Coronary artery (tissue), 2 donors: ENCODE measurements around the gene SYNGR2.
"Not testable (repeated sequence)": the region's sequence is repeated elsewhere in the genome, so short reads cannot be mapped to it uniquely, and the experiment has no call there.

Source experiments
- DNase-seq: peaks from one replicate; pipeline ENCODE4 v3.0.0-alpha.2; 2017; ENCODE audit warnings: low spot score
- H3K27ac ChIP-seq, 2 donors: fragments of 200-600 bp; sonication (generic); one replicate each; pipeline ENCODE4 v1.5.1; 2016 to 2019
- H3K4me3 ChIP-seq: fragments of 200-600 bp; sonication (generic); 2 replicates; pipeline ENCODE4 v1.5.1; 2016; ENCODE audit warnings: mild to moderate bottlenecking, moderate library complexity
- TF ChIP-seq, protein P1 (sequence below): fragments of 200-600 bp; sonication (generic); IDR thresholded peaks from one replicate; pipeline ENCODE4 v1.5.1; 2019; ENCODE audit warnings: antibody characterized with exemption

The SYNGR2 gene

DNA sequence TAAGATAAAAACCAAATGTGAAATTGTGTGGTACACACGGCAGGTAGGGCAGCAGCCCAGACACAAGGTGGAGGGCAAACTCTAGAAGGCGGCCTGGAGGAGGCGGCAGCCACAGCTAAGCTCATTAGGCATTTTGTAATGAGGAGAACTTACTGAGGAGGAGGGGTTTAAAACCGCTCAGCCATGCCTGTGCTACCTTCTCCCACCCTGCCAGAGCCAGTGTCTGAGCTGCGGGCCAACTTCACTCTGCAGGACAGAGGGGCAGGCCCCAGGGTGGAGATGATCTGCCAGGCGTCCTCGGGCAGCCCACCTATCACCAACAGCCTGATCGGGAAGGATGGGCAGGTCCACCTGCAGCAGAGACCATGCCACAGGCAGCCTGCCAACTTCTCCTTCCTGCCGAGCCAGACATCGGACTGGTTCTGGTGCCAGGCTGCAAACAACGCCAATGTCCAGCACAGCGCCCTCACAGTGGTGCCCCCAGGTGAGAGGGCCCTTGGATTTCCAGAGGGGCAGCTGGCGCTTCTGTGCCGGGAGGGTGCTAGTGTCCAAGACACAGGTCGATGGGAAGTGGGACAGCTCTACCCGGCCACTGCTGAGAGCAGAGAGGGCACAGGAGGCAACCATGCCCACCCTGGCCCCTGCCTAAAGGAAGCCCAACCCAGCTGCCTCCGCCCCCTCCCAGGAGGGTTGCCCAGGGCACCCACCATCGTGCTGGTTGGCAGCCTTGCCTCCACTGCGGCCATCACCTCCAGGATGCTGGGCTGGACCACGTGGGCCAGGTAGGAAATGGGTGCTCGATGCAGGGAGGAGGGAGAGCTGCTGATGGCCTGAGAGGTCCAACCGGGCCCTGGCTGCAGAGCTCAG lies 4.3 kb upstream of the SYNGR2 start:
- no peak overlapping the region for H3K27ac ChIP-seq
- no peak overlapping the region for H3K4me3 ChIP-seq
- DNase-seq = no peak
- TF ChIP-seq, protein P1, sequence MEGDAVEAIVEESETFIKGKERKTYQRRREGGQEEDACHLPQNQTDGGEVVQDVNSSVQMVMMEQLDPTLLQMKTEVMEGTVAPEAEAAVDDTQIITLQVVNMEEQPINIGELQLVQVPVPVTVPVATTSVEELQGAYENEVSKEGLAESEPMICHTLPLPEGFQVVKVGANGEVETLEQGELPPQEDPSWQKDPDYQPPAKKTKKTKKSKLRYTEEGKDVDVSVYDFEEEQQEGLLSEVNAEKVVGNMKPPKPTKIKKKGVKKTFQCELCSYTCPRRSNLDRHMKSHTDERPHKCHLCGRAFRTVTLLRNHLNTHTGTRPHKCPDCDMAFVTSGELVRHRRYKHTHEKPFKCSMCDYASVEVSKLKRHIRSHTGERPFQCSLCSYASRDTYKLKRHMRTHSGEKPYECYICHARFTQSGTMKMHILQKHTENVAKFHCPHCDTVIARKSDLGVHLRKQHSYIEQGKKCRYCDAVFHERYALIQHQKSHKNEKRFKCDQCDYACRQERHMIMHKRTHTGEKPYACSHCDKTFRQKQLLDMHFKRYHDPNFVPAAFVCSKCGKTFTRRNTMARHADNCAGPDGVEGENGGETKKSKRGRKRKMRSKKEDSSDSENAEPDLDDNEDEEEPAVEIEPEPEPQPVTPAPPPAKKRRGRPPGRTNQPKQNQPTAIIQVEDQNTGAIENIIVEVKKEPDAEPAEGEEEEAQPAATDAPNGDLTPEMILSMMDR = no peak

DNA sequence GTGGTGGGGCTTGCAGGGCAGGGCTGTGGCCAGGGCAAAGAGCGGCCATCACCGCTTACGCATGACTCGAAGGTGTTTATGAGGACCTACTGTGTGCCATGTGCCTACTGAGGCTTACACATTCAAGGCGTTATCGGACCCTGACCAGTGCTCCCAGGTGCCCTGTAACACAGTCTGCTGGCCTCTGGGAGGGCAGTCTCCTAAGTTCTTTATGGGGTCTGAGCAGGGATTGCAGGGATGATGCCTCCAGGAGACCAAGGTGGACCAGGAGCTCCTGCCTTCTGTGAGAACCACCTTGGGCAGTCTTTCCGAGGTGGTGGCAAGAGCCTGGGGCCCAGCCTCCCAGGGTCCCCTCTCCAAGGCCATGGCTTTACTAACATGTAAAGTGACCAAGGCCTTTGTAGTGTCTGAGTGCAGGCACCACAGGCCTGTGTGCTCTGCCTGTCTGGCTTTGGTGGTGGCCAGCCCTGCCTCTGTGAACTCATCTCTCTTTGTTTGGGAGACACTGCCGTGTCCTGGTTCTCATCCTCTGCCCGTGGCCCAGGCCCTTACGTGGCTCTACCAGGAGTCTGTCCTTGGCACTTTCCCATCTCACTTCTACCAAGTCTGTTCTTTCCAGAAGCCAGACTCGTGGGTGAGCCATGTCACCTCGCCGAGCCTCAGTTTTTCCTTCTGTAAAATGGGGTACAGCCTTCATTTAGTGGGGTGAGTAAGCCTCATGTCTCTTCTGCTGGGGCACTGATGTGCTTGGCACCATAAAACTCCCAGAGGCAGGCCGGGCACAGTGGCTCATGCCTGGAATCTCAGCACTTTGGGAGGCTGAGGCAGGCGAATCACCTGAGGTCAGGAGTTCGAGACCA lies 3.4 kb upstream of the SYNGR2 start:
- Histone ChIP-seq H3K4me3 (no peak overlapping the region), H3K27ac (no peak overlapping the region)
- no peak for DNase-seq
- TF ChIP-seq, protein P1 = no peak

DNA sequence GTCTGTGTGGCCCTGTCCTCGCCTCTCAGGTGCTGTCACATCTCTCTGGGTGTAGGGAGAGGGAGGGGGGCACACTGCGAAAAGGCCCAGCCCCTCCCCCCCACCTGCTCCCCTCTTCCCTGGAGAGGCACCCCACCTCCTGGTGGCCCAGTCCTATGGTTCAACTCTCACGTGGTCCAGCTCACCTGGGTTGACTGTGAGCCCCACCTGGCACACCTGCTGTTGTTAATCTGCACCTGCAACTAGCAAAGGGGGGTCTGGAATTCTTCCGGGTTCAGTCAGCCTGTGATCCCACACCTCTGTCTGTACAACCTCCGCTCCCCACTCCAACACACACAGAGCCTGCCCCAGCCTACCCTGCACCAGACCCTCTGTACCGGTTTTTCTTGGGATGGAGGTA lies 2.0 kb upstream of the SYNGR2 start:
- no peak overlapping the region for H3K4me3 ChIP-seq
- no peak for DNase-seq
- TF ChIP-seq, protein P1 = no peak
- H3K27ac ChIP-seq = no peak overlapping the region

DNA sequence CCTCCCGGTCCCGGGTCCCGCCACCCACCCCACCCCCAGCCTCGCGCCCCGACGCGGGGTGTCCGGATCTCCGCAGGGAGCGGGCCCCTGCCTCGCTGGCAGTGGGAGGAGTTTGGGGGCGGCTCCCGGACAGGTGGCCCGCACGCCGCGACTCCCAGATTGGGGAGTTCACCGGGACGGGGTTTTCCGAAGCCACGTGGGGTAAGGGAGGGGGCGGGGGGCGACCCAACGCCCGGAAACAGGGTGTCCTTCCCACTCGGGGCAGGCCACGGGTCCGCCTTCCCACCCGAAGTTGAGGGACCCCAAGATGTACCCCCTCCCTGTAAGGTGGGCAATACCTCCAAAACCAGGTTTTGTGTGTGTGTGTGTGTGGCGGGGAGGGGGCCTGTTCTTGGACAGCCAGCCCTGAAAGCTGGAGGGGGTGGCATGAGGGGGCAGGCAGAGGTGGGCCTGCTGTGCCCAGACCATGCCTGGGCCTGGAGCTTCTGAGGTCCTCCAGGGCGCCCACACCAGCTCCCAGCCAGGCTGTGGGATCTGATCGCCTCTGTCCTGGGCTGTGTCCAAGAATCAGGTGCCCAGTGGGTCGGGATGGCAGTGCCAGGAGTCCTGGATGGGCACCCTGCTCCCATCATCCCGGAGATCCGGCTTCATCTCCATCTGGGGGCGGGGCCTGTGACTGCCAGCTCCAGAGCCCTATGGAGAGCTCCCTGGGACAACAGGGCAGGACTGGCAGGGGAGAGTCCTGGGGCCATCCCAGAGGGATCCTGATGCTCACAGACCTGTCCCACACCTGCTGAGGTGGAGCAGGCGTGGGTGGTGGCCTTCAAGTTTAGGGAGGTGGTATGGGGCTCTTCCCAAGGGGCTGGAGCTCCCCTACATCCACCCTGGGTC lies 767 bp downstream of the SYNGR2 start:
- no peak for DNase-seq
- peak overlapping the region; percentile 96 to 97 for H3K27ac ChIP-seq
- H3K4me3 ChIP-seq = peak overlapping the region; percentile 97
- TF ChIP-seq, protein P1 = no peak

DNA sequence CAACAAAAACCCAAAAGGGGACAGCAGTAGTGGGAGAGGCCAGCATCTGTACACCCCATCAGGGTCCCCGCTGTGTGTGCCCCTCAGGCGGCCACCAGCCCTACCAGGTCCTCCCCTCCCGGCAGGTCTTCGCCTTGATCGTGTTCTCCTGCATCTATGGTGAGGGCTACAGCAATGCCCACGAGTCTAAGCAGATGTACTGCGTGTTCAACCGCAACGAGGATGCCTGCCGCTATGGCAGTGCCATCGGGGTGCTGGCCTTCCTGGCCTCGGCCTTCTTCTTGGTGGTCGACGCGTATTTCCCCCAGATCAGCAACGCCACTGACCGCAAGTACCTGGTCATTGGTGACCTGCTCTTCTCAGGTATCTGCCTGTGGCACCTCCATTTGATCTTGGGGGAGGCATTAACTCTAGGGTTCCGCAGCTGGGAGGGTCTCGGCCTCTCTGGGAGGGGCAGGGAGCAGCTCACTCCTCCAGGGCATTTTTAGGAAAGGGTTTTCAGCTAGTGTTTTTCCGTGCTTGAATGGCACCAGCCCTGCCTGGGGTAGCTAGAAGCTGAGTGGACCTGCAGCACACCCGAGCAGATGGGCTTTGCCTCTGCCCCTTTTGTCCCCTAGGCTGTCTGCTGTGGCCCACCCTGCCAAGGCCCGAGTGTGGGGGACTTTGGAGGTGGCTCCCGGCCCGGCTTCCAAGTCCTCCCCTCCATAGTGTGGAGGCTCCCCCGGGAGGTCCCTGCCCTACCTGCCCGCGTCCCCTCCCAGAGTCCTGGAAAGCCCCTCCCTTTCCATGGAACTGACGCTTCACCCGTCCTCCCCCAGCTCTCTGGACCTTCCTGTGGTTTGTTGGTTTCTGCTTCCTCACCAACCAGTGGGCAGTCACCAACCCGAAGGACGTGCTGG lies 2.6 kb downstream of the SYNGR2 start:
- DNase-seq = no peak
- Histone ChIP-seq H3K4me3 (no peak overlapping the region), H3K27ac (peak overlapping the region; percentile 87)
- TF ChIP-seq, protein P1 = no peak

DNA sequence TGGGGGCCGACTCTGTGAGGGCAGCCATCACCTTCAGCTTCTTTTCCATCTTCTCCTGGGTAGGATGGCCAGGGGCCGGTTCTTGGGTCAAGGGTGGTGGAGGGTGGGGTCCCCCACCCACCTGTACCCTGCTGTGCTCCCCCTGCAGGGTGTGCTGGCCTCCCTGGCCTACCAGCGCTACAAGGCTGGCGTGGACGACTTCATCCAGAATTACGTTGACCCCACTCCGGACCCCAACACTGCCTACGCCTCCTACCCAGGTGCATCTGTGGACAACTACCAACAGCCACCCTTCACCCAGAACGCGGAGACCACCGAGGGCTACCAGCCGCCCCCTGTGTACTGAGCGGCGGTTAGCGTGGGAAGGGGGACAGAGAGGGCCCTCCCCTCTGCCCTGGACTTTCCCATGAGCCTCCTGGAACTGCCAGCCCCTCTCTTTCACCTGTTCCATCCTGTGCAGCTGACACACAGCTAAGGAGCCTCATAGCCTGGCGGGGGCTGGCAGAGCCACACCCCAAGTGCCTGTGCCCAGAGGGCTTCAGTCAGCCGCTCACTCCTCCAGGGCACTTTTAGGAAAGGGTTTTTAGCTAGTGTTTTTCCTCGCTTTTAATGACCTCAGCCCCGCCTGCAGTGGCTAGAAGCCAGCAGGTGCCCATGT lies 3.3 kb downstream of the SYNGR2 start:
- Histone ChIP-seq H3K27ac (peak overlapping the region; percentile 87), H3K4me3 (peak overlapping the region; percentile 32)

More for the DNA sequence above, 3.3 kb downstream of the SYNGR2 start:
- not testable (repeated sequence) for DNase-seq
